Mesothelial cell of epicardium (in vitro differentiated cells): ENCODE data around the gene MRPS18A. TPM values are rescaled to one million over a fixed set of nuclear protein-coding genes. Genes with fewer than 3 reads are reported as not detected.

Experiments used
- DNase-seq, 2 experiments: peaks; one replicate each; pipeline ENCODE4 v3.0.0; 2021; ENCODE audit warnings: low spot score in 2 of 2; ENCODE audit not compliant: unreplicated experiment in 2 of 2
- H3K27ac Mint-ChIP-seq: 2 replicates; pipeline ENCODE4 v1.8.0; 2021; ENCODE audit warnings: mixed read lengths
- H3K27me3 Mint-ChIP-seq: 2 replicates; pipeline ENCODE4 v1.8.0; 2021; ENCODE audit warnings: low read depth, mixed read lengths
- H3K36me3 Mint-ChIP-seq: 2 replicates; pipeline ENCODE4 v1.8.0; 2021; ENCODE audit warnings: mixed read lengths
- H3K4me1 Mint-ChIP-seq: 2 replicates; pipeline ENCODE4 v1.8.0; 2021; ENCODE audit warnings: mixed read lengths
- H3K4me3 Mint-ChIP-seq: 2 replicates; pipeline ENCODE4 v1.8.0; 2021; ENCODE audit warnings: mild to moderate bottlenecking, moderate library complexity, mixed read lengths
- H3K9me3 Mint-ChIP-seq: 2 replicates; pipeline ENCODE4 v1.8.0; 2021; ENCODE audit warnings: mixed read lengths
- CTCF ChIP-seq: fragments of 200-600 bp; sonication (generic); IDR thresholded peaks from one replicate; pipeline ENCODE4 v1.5.0; 2021; ENCODE audit warnings: antibody characterized with exemption; ENCODE audit not compliant: unreplicated experiment
- total RNA-seq: library from RNA; stranded (reverse); gene quantifications from 3 replicates; pipeline ENCODE4 v1.2.1, GENCODE V29; 2021

Gene MRPS18A
- total RNA-seq, 1 donor from 2014 or later, result 41.4 TPM

DNA sequence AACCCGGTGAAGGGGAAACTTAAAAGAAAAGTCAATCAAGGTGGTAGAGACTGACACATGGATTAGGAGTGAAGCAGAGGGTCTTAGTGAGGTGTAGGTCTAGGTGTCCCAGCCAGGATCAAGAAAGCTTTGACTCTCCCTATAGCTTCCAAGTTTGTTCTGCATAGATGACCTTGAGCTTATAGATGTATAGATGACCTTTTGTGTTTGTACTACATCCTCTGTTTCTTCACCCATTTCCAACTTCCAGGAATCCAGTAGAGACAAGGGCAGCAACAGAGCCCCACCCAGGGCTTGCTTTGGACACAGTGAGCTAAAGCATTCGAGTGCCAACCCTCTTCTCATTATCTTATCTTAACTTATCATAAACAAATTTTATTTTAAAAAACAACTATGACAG lies 1.8 kb upstream of the MRPS18A start:
- Mint-ChIP-seq H3K9me3 (no peaks in the 10 kb centered on the region), H3K27me3 (peaks cover 2% of the 10 kb centered on the region), H3K4me3 (no peak overlapping the region), H3K27ac (no peak overlapping the region), H3K36me3 (no peaks in the 10 kb centered on the region), H3K4me1 (peaks cover 17% of the 10 kb centered on the region)
- DNase-seq, result no peak
- no peak for TF ChIP-seq CTCF

GRCh38 chr6:43687079-43687436 lies 533 bp downstream of the MRPS18A start:
- Mint-ChIP-seq H3K36me3 (no peaks in the 10 kb centered on the region), H3K27ac (peak overlapping the region; percentile 89), H3K4me3 (peak overlapping the region; percentile 96), H3K4me1 (peaks cover 35% of the 10 kb centered on the region), H3K9me3 (no peaks in the 10 kb centered on the region), H3K27me3 (peaks cover 2% of the 10 kb centered on the region)
- no peak for TF ChIP-seq CTCF
- DNase-seq, result no peak

GRCh38 chr6:43683708-43684455 lies 3.7 kb downstream of the MRPS18A start:
- peaks cover 57% of the 10 kb centered on the region for H3K4me1 Mint-ChIP-seq

DNA sequence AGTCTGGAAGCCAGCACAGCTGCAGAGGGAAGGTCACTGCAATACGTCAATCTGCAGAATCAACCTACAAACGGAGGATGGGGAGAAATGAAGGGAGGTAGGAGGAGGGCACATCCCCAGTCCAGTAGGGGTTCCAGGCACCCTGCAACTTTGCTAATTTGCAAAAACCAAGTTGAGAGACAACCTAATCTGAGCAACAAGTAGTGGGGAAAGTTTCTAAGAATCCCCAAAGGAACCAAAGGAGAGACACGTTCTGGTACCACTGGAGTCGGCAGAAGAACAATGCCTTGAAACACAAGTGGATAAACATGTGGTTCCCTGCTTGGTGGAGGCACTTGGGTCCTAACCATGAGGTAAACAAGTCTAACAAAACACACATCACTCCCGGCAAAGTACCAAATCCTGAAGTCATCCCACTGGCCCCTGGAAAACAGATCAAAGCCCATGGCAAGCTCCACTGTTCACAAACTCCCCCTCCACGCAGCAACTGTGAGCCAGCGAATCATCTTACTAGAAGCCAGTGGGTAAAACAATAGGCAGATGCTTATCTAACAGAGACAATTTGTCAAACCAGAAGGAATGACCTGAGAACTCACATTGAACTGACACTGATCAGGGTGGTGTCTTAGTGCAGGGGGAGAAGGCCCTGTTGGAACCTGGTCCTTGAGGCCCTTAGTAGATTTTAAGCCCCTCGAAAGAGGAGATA lies 4.7 kb downstream of the MRPS18A start:
- Mint-ChIP-seq H3K27ac (no peak overlapping the region), H3K27me3 (no peaks in the 10 kb centered on the region), H3K9me3 (no peaks in the 10 kb centered on the region), H3K4me3 (no peak overlapping the region), H3K4me1 (peaks cover 53% of the 10 kb centered on the region), H3K36me3 (peaks cover 11% of the 10 kb centered on the region)
- TF ChIP-seq CTCF, result no peak
- DNase-seq, result no peak

More at GRCh38 chr6:43683708-43684455, 3.7 kb downstream of the MRPS18A start:
- peak overlapping the region; percentile 57 for H3K27ac Mint-ChIP-seq
- no peak for DNase-seq
- no peak overlapping the region for H3K4me3 Mint-ChIP-seq
- no peak for TF ChIP-seq CTCF
- peaks cover 7% of the 10 kb centered on the region for H3K36me3 Mint-ChIP-seq
- no peaks in the 10 kb centered on the region for H3K9me3 Mint-ChIP-seq
- no peaks in the 10 kb centered on the region for H3K27me3 Mint-ChIP-seq

DNA sequence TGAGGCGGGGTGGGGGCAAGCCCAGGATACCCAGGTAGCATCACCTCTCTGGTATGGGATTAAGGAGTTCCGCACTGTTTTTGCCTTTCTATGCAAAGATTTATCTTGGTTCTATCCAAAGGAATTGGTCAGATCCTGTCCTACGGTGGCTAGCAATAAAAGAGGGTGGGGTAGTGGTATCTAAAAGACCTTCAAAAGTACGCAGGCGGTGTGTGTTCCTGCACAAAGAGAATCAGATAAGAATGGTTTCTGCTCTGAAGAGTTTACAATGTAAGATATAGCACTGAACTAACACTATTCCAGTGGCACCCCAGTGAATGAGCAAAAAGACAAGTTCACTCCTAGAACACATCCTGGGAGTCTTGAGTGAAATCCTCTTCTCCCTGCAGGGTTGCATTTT lies 6.3 kb downstream of the MRPS18A start:
- Mint-ChIP-seq H3K27me3 (no peaks in the 10 kb centered on the region), H3K4me3 (no peak overlapping the region), H3K4me1 (peaks cover 43% of the 10 kb centered on the region), H3K27ac (peak overlapping the region; percentile 68), H3K36me3 (peaks cover 15% of the 10 kb centered on the region), H3K9me3 (no peaks in the 10 kb centered on the region)
- no peak for DNase-seq
- TF ChIP-seq CTCF, result no peak
